Testis (tissue), 2 donors: ENCODE measurements around the gene YEATS4.

Experiments used
- POLR2A ChIP-seq: fragments of 450-650 bp; IDR thresholded peaks from one replicate; pipeline ENCODE4 v1.6.1; 2017; ENCODE audit warnings: antibody characterized with exemption, mild to moderate bottlenecking, moderate library complexity
- TF ChIP-seq, protein P1 (sequence below), 3 experiments: fragments of 450-650 bp in 2 of 3; fragments of 200-600 bp in 1 of 3; sonication (generic) in 1 of 3; IDR thresholded peaks; one replicate each; pipeline ENCODE4 v1.5.1; 2016 to 2019; ENCODE audit warnings: antibody characterized with exemption in 3 of 3, mild to moderate bottlenecking in 2 of 3, moderate library complexity in 1 of 3

GRCh38 chr12:69405566-69405865, 46.0 kb downstream of the YEATS4 start:
- TF ChIP-seq, protein P1, sequence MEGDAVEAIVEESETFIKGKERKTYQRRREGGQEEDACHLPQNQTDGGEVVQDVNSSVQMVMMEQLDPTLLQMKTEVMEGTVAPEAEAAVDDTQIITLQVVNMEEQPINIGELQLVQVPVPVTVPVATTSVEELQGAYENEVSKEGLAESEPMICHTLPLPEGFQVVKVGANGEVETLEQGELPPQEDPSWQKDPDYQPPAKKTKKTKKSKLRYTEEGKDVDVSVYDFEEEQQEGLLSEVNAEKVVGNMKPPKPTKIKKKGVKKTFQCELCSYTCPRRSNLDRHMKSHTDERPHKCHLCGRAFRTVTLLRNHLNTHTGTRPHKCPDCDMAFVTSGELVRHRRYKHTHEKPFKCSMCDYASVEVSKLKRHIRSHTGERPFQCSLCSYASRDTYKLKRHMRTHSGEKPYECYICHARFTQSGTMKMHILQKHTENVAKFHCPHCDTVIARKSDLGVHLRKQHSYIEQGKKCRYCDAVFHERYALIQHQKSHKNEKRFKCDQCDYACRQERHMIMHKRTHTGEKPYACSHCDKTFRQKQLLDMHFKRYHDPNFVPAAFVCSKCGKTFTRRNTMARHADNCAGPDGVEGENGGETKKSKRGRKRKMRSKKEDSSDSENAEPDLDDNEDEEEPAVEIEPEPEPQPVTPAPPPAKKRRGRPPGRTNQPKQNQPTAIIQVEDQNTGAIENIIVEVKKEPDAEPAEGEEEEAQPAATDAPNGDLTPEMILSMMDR (IDR thresholded peaks at IDR 0.05), result no peak
- TF ChIP-seq POLR2A, result no peak
